RPMI8226 (cell line): Measurements from ENCODE around the gene ACOXL.
"Not testable (repeated sequence)": the region's sequence is repeated elsewhere in the genome, so short reads cannot be mapped to it uniquely, and the experiment has no call there.

ENCODE experiments used
- DNase-seq: peaks from one replicate; pipeline ENCODE4 v3.0.0-alpha.2; 2015

ACOXL gene

GRCh38 chr2:110732422-110733413, at the start of gene ACOXL:
Gene ACOXL, plus strand, starts transcription at chr2:110732573. Its CDS starts 35,817 bp downstream, at chr2:110768390.
- peak; percentile 72 for DNase-seq

GRCh38 chr2:110682872-110683271, 49.5 kb upstream of the ACOXL start:
- no peak for DNase-seq

- DNase-seq, result not testable (repeated sequence)
Observed at GRCh38 chr2:110687775-110688484, 44.4 kb upstream of the ACOXL start.

- no peak for DNase-seq
Observed at GRCh38 chr2:110688594-110689091, 43.7 kb upstream of the ACOXL start.

- no peak for DNase-seq
Observed at GRCh38 chr2:110690083-110690965, 42.0 kb upstream of the ACOXL start.

- DNase-seq, result no peak
Observed at GRCh38 chr2:110691612-110692258, 40.6 kb upstream of the ACOXL start.

- DNase-seq, result peak; percentile 26
Observed at GRCh38 chr2:110695146-110695898, 37.1 kb upstream of the ACOXL start.

GRCh38 chr2:110698253-110698652, 34.1 kb upstream of the ACOXL start:
- not testable (repeated sequence) for DNase-seq

- no peak for DNase-seq
Observed at GRCh38 chr2:110702514-110703380, 29.6 kb upstream of the ACOXL start.

GRCh38 chr2:110707386-110707965, 24.9 kb upstream of the ACOXL start:
- no peak for DNase-seq

- no peak for DNase-seq
Observed at GRCh38 chr2:110708455-110708854, 23.9 kb upstream of the ACOXL start.

GRCh38 chr2:110712737-110713136, 19.6 kb upstream of the ACOXL start:
- DNase-seq, result no peak

- peak; percentile 47 for DNase-seq
Observed at GRCh38 chr2:110713513-110714362, 18.6 kb upstream of the ACOXL start.

- DNase-seq, result no peak
Observed at GRCh38 chr2:110714452-110715224, 17.7 kb upstream of the ACOXL start.

- DNase-seq, result no peak
Observed at GRCh38 chr2:110716959-110717645, 15.3 kb upstream of the ACOXL start.

GRCh38 chr2:110717734-110718133, 14.6 kb upstream of the ACOXL start:
- DNase-seq, result no peak

GRCh38 chr2:110718382-110718781, 14.0 kb upstream of the ACOXL start:
- DNase-seq, result no peak
